ENCODE data around the gene GALK2. TPM values are rescaled to one million over a fixed set of nuclear protein-coding genes. Genes with fewer than 3 reads are reported as not detected.

Gene GALK2
- total and polyA plus RNA-seq, 2 of the 8 experiments (the other 6 are each of a cell fraction or from before 2014, with no cell fraction given) = 8.7 to 16.1 TPM

DNA sequence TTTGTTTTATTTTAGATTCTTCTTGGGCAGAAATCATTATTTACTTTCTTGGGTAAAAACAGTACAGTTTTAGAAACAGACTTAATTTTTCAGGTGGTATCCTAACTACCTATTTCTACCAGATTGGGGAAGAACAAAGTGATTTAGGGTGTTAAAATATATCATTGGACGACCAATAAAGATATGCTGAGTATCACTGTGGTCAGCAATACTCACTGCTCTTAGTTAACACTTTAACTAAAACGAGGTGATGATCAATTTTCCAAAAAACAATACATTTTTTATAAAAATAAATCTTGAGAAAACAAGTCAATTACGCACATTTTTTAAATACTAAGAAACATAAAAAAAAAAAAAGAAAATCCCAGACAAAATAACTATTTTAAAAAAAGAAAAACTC is 18.2 kb upstream of the GALK2 start:
- no peak for FAIRE-seq

More for the DNA sequence above, 18.2 kb upstream of the GALK2 start:
- Histone ChIP-seq H3K4ac (replicated peaks; ENCODE audit: insufficient read length, low read depth, low read length) (no peak overlapping the region), H3K23ac (ENCODE audit: insufficient read length) (no peak overlapping the region), H3K27me3 (replicated peaks in 1 of 4; ENCODE audit: control insufficient read depth in 3 of 4, extremely low read depth in 1 of 4, insufficient read depth in 3 of 4, low read length in 3 of 4) (no peaks in the 10 kb centered on the region), H3K4me2 (ENCODE audit: insufficient read depth in 1 of 2, low read depth in 2 of 2, low read length in 2 of 2) (no peak overlapping the region), H3K23me2 (ENCODE audit: low read depth, low read length) (peaks cover 1% of the 10 kb centered on the region; the same call in 1 of the 2 replicates), H3K27ac (ENCODE audit: low read depth, low read length) (no peak overlapping the region), H3K36me3 (ENCODE audit: control insufficient read depth in 2 of 4, insufficient read depth in 4 of 4, low read length in 3 of 4) (no peaks in the 10 kb centered on the region), H3K4me3 (ENCODE audit: extremely low read depth in 1 of 4, insufficient read depth in 2 of 4, low read depth in 3 of 4, low read length in 4 of 4) (no peak overlapping the region), H3K79me1 (ENCODE audit: low read depth, low read length) (no peaks in the 10 kb centered on the region; the same call in 1 of the 2 replicates), H3K79me2 (ENCODE audit: control insufficient read depth in 1 of 2, insufficient read depth in 2 of 2, low read length in 2 of 2) (peaks cover 15 to 87% of the 10 kb centered on the region in 2 experiments), H2BK5ac (ENCODE audit: low read depth, low read length) (no peak overlapping the region), H4K91ac (replicated peaks; ENCODE audit: insufficient read length, low read length) (no peak overlapping the region), H3K4me1 (replicated peaks in 1 of 4; ENCODE audit: control insufficient read depth in 3 of 4, insufficient read depth in 4 of 4, low read length in 3 of 4) (peaks cover 0 to 3% (median 0%) of the 10 kb centered on the region in 4 experiments; a peak in 2 of 7 replicates), H2BK20ac (ENCODE audit: low read length) (no peak overlapping the region), H2BK120ac (replicated peaks; ENCODE audit: low read depth, low read length) (no peak overlapping the region), H4K8ac (ENCODE audit: extremely low read depth, insufficient read depth, low read length) (no peak overlapping the region), H2BK12ac (ENCODE audit: low read depth, low read length) (no peak overlapping the region), H3K9me3 (ENCODE audit: insufficient read depth in 2 of 2, low read depth in 1 of 2, low read length in 1 of 2) (no peaks in the 10 kb centered on the region), H3K56ac (replicated peaks; ENCODE audit: insufficient read length, low read depth, low read length) (no peak overlapping the region), H2AFZ (ENCODE audit: low read length) (no peak overlapping the region), H3K14ac (ENCODE audit: insufficient read length) (no peak overlapping the region), H3K18ac (ENCODE audit: extremely low read depth, low read length) (no peak overlapping the region), H4K5ac (ENCODE audit: insufficient read length, low read depth, low read length) (no peak overlapping the region), H4K20me1 (replicated peaks in 1 of 2; ENCODE audit: control insufficient read depth in 1 of 2, insufficient read depth in 2 of 2, low read length in 2 of 2) (peaks cover 0 to 8% of the 10 kb centered on the region in 2 experiments), H2AK5ac (ENCODE audit: low read depth, low read length) (no peak overlapping the region), H2BK15ac (ENCODE audit: low read length) (no peak overlapping the region), H3K9ac (replicated peaks in 1 of 4; ENCODE audit: extremely low read depth in 1 of 4, low read depth in 3 of 4, low read length in 3 of 4) (no peak overlapping the region)
- TF ChIP-seq POU5F1 (IDR thresholded peaks at IDR 0.05; ENCODE audit: low read depth, low read length) (no peak), CEBPB (IDR thresholded peaks at IDR 0.05; ENCODE audit: low read depth, low read length) (no peak), E2F6 (IDR thresholded peaks at IDR 0.05) (no peak)
- WGBS, 2 experiments (ENCODE audit: extremely low coverage in 1 of 2, insufficient coverage in 1 of 2, insufficient read length in 1 of 2, insufficient replicate concordance in 2 of 2, low coverage in 1 of 2, low lambda C conversion rate in 2 of 2, missing lambda C conversion rate in 1 of 2) = 89% methylated on average over 3 of the region's 3 CpGs; no CpG with 5 or more reads in 1 of the 2 experiments
- no peak for DNase-seq (ENCODE audit: low read depth in 1 of 2, low spot score in 2 of 2)
- POLR2A ChIA-PET (ENCODE audit: partially characterized antibody) = interaction anchor here (1.3 kb wide), 1 partner anchor 9 kb away, joined by 3 read pairs; no protein-coding TSS in a partner anchor
- CTCF ChIA-PET (ENCODE audit: partially characterized antibody) = no interaction called here

Measured in H1 (cell line).